Endothelial cell (in vitro differentiated cells): ENCODE data around the gene MACROD2. TPM values are rescaled to one million over a fixed set of nuclear protein-coding genes. Genes with fewer than 3 reads are reported as not detected.

Source experiments
- DNase-seq: peaks from one replicate; pipeline ENCODE4 v3.0.0; 2021; ENCODE audit warnings: low spot score
- H3K27ac Mint-ChIP-seq: one replicate; pipeline ENCODE4 v1.8.0; 2021; ENCODE audit warnings: mixed read lengths, inconsistent platforms; ENCODE audit not compliant: unreplicated experiment
- H3K27me3 Mint-ChIP-seq: one replicate; pipeline ENCODE4 v1.8.0; 2021; ENCODE audit warnings: mild to moderate bottlenecking, moderate library complexity, mixed read lengths, inconsistent platforms; ENCODE audit not compliant: unreplicated experiment
- H3K36me3 Mint-ChIP-seq: one replicate; pipeline ENCODE4 v1.8.0; 2021; ENCODE audit warnings: mild to moderate bottlenecking, low read depth, mixed read lengths, inconsistent platforms; ENCODE audit not compliant: unreplicated experiment
- H3K4me1 Mint-ChIP-seq: one replicate; pipeline ENCODE4 v1.8.0; 2021; ENCODE audit warnings: mild to moderate bottlenecking, mixed read lengths, inconsistent platforms; ENCODE audit not compliant: unreplicated experiment
- H3K4me3 Mint-ChIP-seq: one replicate; pipeline ENCODE4 v1.8.0; 2021; ENCODE audit warnings: mild to moderate bottlenecking, mixed read lengths, inconsistent platforms; ENCODE audit not compliant: unreplicated experiment
- H3K9me3 Mint-ChIP-seq: one replicate; pipeline ENCODE4 v1.8.0; 2021; ENCODE audit warnings: mixed read lengths, inconsistent platforms; ENCODE audit not compliant: unreplicated experiment
- total RNA-seq: library from RNA; stranded (reverse); fragmentation: NEBNext Ultra II Directional; extraction: Animal tissue kit (Norgen Biotek cat#: 25700); gene quantifications from one replicate; pipeline ENCODE4 v1.2.1, GENCODE V29; 2021; ENCODE audit not compliant: unreplicated experiment
- TF ChIP-seq, protein P1 (sequence below): fragments of 200-600 bp; sonication (generic); IDR thresholded peaks from one replicate; pipeline ENCODE4 v1.5.0; 2021; ENCODE audit warnings: antibody characterized with exemption; ENCODE audit not compliant: unreplicated experiment

The MACROD2 gene
- total RNA-seq, 1 donor from 2014 or later: 6.4 TPM

DNA sequence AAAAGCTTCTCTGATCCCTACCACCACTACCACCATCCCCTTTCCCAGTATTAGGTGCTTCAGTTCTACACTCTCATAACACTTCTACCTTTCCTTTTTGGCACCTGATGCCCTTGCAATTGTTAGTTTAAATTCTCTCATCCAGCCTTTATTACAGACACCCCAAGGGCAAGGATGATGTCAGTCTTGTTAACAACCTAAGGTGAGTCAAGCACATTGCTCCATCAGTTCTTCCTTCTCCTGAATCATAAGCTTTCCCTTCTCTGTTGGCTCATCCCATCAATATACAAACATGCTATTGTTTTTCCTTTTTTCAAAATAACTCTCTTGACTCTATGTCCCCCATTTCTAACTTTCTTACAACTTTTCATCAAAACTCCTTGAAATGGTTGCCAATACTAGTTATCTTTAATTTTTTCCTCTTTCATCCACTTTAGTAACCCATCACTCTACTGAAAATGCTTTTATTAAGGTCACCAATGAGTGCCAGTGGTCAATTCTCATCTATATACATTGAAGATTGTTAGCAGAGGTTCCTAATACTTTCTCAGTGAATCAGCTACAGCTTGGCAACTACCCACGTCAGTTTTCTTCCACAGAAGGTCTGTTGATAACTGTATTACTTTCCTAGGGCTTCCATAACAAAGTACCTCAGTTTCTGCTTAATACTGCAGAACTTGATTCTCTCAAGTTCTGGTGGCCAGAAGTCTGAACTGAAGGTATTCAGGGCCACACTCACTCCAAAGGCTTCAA is 439.2 kb downstream of the MACROD2 start:
- Mint-ChIP-seq H3K27ac (no peak overlapping the region), H3K9me3 (no peaks in the 10 kb centered on the region), H3K4me3 (no peak overlapping the region), H3K4me1 (no peaks in the 10 kb centered on the region), H3K27me3 (no peaks in the 10 kb centered on the region), H3K36me3 (no peaks in the 10 kb centered on the region)
- no peak for DNase-seq
- TF ChIP-seq, protein P1, sequence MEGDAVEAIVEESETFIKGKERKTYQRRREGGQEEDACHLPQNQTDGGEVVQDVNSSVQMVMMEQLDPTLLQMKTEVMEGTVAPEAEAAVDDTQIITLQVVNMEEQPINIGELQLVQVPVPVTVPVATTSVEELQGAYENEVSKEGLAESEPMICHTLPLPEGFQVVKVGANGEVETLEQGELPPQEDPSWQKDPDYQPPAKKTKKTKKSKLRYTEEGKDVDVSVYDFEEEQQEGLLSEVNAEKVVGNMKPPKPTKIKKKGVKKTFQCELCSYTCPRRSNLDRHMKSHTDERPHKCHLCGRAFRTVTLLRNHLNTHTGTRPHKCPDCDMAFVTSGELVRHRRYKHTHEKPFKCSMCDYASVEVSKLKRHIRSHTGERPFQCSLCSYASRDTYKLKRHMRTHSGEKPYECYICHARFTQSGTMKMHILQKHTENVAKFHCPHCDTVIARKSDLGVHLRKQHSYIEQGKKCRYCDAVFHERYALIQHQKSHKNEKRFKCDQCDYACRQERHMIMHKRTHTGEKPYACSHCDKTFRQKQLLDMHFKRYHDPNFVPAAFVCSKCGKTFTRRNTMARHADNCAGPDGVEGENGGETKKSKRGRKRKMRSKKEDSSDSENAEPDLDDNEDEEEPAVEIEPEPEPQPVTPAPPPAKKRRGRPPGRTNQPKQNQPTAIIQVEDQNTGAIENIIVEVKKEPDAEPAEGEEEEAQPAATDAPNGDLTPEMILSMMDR: no peak

DNA sequence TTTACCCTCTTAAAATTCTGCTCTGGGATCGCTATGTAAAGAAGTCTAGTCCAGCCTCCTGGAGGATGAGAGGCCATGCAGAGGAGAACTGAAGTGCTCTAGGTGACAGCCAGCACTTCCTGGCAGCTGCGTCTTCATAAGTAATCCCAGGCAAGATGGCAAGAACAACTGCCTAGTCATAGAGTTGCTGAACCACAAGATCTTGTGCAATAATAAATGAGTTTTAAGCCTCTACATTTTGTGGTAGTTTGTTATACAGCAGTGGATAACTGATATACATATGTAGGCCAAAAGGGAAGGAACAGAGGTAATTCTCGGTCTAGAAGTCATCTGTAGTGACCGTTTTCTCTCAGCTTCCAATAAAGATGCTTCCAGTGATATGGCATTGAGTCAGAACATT is 445.9 kb downstream of the MACROD2 start:
- H3K4me3 Mint-ChIP-seq: no peak overlapping the region
- TF ChIP-seq, protein P1: no peak

DNA sequence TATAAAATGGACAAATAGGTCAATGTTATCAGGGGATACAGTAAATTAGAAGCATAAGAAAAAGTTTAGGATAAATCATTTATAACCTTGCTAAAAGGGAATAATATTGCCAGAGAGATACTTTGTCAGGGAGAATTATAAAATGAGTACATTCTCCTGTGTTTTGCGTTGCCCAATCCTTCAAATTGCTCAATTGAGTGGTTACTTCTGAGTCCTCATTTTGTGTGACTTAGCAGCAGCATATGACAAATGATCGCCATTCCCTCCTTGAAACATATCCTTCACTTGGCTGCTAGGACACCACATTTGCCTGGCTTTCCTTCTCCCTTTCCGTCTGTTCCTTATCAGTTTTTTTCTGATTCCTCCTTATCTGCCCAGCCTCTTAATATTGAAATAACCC is 448.8 kb downstream of the MACROD2 start:
- no peak overlapping the region for H3K27ac Mint-ChIP-seq

More for the DNA sequence above, 445.9 kb downstream of the MACROD2 start:
- H3K4me1 Mint-ChIP-seq: no peaks in the 10 kb centered on the region
- no peak for DNase-seq
- H3K27ac Mint-ChIP-seq: no peak overlapping the region
- peaks cover 1% of the 10 kb centered on the region for H3K27me3 Mint-ChIP-seq
- no peaks in the 10 kb centered on the region for H3K9me3 Mint-ChIP-seq
- H3K36me3 Mint-ChIP-seq: no peaks in the 10 kb centered on the region

DNA sequence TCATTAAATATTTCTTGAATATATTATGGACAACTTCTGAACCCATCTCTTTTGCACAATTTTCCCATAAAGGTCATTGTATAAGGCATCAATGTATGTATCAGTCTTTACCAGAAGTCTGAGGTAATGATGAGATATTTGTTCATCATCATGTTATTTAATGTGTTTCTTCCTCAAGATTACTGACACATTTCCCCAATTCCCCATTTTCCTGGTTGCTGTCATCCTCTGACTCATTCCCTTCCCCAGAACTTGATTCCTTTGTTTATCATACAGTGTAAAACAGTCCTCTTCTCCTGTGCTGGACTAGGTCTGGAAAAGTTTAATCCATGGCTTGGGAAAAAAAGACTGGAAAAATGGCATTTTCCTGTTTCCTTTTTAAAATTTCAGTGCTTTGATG is 450.0 kb downstream of the MACROD2 start:
- peaks cover 1% of the 10 kb centered on the region for H3K27me3 Mint-ChIP-seq
- no peaks in the 10 kb centered on the region for H3K9me3 Mint-ChIP-seq
- H3K4me3 Mint-ChIP-seq: no peak overlapping the region
- TF ChIP-seq, protein P1: no peak
- H3K36me3 Mint-ChIP-seq: no peaks in the 10 kb centered on the region
- DNase-seq: no peak
- H3K27ac Mint-ChIP-seq: no peak overlapping the region
- no peaks in the 10 kb centered on the region for H3K4me1 Mint-ChIP-seq

More for the DNA sequence above, 448.8 kb downstream of the MACROD2 start:
- Mint-ChIP-seq H3K9me3 (no peaks in the 10 kb centered on the region), H3K4me1 (no peaks in the 10 kb centered on the region), H3K27me3 (peaks cover 1% of the 10 kb centered on the region), H3K4me3 (no peak overlapping the region), H3K36me3 (no peaks in the 10 kb centered on the region)
- no peak for DNase-seq
- TF ChIP-seq, protein P1: no peak

DNA sequence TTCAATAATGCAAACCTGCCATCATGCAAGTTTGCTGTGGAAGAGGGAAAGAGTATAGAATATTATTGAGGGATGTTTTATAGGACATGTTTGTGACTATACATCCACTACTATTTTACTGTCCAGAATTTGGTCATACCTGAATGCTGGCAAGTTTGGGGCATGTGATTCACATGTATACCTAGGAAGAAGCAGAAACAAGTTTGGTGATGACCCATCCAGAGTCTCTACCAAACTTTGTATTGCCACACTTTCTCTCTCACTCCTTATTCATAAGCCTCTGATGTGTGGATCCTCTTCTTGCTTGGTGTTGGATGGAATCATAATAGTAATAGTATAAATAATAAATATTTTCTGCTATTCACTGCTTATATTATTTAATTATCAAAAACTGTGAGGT is 450.6 kb downstream of the MACROD2 start:
- TF ChIP-seq, protein P1: no peak
- no peak for DNase-seq
- no peaks in the 10 kb centered on the region for H3K4me1 Mint-ChIP-seq

More for the DNA sequence above, 450.6 kb downstream of the MACROD2 start:
- peaks cover 1% of the 10 kb centered on the region for H3K27me3 Mint-ChIP-seq
- no peak overlapping the region for H3K27ac Mint-ChIP-seq
- no peak overlapping the region for H3K4me3 Mint-ChIP-seq
- no peaks in the 10 kb centered on the region for H3K9me3 Mint-ChIP-seq
- H3K36me3 Mint-ChIP-seq: no peaks in the 10 kb centered on the region
